Cardiac fibroblast (primary cell): Measurements from ENCODE around the gene RNASEH1.

Experiments
- DNase-seq, 2 donors: peaks; one replicate each; pipeline versions ENCODE4 v3.0.0 to v3.0.0-alpha.2; 2010; ENCODE audit warnings: low read depth in 2 of 2
- H3K4me3 ChIP-seq, 2 donors: replicated peaks in 1 of 2; 1 replicate in 1 of 2; 2 replicates in 1 of 2; pipeline ENCODE4 v1.5.1; 2011; ENCODE audit warnings: low read depth in 2 of 2, low read length in 2 of 2, mild to moderate bottlenecking in 2 of 2, moderate library complexity in 1 of 2
- CTCF ChIP-seq: IDR thresholded peaks from one replicate; pipeline ENCODE4 v1.5.1; 2011; ENCODE audit warnings: low read depth, mild to moderate bottlenecking, low read length, inconsistent platforms

RNASEH1 gene

DNA sequence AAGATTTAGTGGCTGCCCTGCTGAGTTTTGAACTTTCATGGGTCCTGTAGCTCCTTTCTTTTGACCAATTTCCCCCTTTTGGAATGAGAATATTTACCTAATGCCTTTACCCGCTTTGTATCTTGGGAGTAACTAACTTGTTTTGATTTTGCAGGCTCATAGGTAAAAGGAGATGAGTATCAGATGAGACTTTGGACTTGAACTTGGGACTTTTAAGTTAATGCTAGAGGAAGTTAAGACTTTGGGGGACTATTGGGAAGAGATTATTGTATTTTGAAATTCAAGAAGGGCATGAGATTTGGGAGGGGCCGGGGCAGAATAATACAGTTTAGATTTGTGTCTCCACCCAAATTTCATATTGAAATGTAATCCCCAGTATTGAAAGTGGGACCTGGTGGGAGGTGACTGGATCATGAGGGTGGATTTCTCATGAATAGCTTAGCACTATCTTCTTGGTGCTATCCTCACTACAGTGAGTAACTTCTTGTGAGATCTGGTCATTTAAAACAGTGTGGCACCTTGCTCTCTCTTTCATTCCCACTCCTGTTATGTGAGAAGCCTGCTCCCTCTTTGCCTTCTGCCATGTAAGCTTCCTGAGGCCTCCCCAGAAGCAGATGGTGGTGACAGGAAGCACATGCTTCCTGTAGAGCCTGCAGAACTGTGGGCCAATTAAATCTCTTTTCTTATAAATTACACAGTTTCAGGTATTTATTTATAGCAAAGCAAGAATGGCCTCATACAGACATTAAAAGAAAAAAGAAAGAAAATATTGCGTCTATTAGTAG lies 44.9 kb downstream of the RNASEH1 start:
- DNase-seq, result no peak
- no peak overlapping the region for H3K4me3 ChIP-seq
- TF ChIP-seq CTCF, result no peak

DNA sequence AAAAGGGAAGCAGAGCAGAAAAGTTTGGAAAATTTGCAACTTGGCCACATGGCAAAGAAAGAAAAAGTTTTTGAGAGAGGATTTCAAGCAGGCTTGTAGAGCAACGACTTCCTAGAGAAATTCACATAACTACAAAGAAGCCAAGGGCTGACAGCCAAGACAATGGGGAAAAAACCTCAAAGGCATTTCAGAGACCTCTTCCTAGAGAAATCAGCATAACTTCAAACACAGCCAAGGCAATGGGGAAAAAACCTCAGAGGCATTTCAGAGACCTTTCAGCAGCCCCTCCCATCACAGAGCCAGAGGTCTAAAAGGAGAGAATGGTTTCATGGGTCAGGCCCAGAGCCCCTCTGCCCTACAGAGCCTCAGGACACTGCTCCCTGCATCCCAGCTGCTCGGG lies 46.0 kb downstream of the RNASEH1 start:
- no peak for DNase-seq
- H3K4me3 ChIP-seq, result no peak overlapping the region
- no peak for TF ChIP-seq CTCF

- DNase-seq, result no peak
- TF ChIP-seq CTCF, result no peak
- H3K4me3 ChIP-seq, result no peak overlapping the region
Observed at GRCh38 chr2:3505771-3506170, 52.4 kb downstream of the RNASEH1 start.

GRCh38 chr2:3504741-3505140 lies 53.4 kb downstream of the RNASEH1 start:
- no peak for DNase-seq
- no peak for TF ChIP-seq CTCF
- no peak overlapping the region for H3K4me3 ChIP-seq

- no peak overlapping the region for H3K4me3 ChIP-seq
- TF ChIP-seq CTCF, result no peak
- no peak for DNase-seq
Observed at GRCh38 chr2:3503483-3503882, 54.6 kb downstream of the RNASEH1 start.

DNA sequence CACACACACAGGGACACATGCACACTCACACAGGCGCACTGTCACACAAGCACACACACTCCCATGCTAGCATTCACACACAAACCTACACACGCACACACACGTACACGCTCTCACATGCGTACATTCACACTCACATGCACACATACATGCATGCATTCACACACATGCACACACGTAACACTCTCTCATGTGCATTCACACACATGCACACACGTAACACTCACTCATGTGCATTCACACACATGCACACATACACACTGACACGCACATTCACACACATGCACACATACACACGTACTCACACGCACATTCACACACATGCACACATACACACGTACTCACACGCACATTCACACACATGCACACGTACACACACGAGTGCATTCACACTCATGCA lies 55.1 kb downstream of the RNASEH1 start:
- TF ChIP-seq CTCF, result no peak
- no peak for DNase-seq
- H3K4me3 ChIP-seq, result no peak overlapping the region

GRCh38 chr2:3500326-3500899 lies 57.7 kb downstream of the RNASEH1 start:
- no peak overlapping the region for H3K4me3 ChIP-seq
- no peak for TF ChIP-seq CTCF
- no peak for DNase-seq
